ENCODE measurements around the gene SUPT4H1.
"Not testable (repeated sequence)": the region's sequence is repeated elsewhere in the genome, so short reads cannot be mapped to it uniquely, and the experiment has no call there.

Gene SUPT4H1

DNA sequence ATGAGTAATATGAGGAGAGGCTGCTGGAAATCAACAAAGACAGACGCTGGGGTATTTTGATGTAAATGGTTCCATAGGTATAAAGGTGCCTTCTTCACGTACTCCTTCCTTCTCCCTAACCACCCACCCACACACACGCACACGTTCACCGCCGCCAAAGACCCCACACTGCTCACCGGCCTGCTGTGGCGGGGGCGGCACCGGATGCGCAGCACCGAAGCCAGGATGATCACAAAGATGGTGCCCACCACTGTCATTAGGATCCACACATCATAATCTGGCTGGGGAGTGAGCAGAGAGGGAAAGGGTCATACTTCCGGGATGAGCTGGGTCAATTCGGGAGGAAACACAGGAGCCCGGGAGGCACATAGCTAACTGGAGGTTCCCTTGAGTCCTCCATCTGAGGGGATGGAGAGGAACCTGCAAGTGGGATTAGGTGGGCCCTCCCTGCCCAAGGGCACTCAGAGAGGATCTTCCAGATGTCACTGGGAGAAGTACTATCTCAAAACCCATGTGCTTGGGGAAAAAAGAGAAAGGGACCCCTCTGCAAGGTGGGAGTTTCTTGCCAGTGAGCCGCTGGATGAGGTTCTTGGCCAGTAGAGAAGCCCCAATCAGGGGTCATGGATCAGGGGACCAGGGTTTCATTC lies 10.5 kb upstream of the SUPT4H1 start:
- no peak for DNase-seq

DNA sequence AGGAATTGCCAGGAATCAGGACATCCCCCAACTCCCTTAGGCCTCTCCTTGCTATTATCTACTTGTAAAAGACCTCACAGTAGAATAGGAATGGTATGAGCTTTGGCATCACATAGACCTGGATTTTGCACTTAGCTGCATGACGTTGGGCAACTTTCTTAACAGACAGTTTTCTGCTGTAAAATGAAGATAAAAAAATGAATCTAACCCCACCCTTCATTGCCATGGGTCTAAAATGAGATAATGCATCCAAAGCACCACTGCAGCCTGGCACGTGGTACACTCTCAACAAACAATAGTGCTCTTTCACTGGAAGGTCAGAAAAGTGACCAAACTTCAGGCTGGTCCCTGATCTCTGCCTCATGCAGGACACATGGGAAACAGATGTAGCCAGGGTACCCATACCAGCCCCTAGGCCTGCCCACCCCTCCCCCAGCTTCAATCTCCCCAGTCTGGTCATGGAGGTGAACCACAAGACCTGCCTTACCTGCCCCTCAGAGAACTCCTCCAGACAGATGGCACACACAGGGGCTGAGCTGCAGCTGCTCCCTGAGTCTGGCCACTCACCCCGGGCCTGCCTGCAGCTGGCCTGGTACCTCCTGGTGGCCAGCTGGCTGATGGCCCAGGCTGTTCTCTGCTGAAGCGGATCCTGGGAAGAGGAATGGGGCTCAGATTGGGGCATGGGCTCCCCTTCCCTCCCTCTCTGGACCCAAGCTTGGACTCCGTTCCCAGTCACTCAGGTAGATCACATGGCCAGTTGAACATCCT lies 8.5 kb upstream of the SUPT4H1 start:
- DNase-seq = no peak

DNA sequence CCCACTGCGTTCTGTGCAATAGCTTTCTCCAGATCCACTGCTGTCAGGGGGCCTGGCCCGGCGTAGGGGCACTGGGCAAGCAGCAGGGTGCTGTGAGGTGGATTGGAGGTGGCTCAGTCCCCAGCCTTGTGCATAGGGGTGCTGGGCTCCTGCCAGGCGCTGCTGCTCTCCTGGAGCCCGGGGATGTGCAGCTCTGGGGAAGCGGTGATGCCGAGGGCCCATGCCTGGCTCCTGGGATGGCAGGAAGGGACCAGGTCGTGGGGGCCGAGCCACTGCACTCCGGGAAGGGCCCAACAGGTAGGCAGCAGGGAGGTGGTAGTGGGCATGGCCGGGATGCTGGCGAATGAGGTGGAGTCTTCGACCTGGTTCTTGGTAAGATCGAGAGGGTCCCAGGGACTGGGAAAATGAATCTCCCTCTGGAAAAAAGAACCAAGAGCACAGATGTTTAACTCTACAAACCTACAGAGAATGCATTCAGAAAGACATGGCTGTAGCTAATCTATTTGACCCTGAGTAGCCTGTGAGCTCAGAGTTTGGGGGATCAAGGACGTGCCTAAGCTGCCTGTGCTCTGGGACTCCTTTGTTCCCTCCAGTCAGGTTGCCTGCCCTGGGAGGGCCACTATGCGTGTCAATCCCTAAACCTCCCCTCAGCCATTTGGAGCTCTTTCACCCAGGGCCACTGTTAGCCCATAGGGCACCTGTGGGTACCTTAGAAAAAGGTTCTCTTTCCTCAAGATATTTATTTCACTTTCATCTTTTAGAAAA lies 6.6 kb upstream of the SUPT4H1 start:
- DNase-seq = no peak

DNA sequence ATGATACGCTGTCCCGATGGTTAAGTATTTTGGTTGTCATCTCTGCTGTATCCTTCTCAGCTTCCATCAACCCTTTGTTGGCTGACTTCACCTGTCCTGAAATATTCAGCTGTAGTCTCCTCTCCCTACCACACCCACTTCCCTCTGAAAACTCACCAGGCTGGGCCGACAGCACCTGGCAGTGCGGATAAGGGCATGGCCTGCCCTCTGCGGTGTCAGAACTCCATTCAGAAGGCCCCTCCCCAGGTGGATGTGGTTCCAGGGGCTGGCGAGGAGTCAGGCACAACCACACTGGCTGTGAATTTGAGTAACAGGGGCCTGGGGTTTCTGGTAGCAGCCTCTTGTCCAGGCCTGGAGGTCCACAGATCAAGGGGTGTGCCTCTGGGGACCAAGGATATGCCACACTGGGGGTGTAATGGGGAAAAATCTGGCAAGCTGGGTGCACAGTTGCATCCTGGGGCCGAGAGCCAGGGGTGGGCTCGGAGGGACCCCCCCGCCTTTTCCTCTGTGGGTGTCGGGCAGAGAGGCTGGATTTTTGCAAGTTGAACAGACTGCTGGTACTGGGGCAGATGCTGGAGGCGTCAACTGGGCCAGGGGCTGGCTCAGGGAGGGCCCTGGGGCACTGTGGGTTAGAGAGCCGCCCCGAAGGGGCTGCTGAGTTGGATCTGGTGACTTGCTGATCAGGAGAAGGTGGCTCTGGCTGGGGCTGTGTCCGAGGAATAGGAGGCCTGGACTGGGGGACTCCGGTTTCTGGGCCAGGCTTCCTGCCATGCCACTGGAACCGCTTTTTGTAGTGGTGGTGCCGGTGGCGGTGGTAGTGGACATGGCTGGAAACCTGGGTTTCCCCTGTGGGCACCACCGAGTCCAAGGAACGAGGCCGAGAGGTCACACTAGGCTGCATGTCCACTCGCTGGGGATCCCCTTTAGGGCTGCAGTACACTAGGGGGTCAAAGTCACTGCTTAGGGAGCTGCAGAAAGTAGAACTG lies 5.6 kb upstream of the SUPT4H1 start:
- DNase-seq = no peak

DNA sequence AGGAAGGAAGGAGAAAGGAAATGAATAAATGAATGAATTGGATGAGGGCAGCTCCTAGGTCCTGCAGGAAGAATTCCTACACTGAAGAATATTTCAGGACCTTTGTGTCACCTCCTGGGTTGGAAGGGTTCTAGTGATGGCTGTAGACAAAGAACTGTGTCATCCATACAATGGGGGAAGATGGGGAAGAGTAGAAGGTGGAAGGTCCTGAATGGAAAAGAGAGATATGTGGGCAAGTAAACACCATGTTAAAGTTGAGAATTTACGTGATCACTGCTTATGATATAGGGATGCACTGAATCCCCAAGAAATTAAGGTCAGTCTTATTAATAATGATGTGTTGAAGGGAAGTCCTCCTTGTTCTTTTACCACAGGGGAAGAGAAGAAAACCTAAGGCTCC lies 4.2 kb upstream of the SUPT4H1 start:
- DNase-seq = no peak

DNA sequence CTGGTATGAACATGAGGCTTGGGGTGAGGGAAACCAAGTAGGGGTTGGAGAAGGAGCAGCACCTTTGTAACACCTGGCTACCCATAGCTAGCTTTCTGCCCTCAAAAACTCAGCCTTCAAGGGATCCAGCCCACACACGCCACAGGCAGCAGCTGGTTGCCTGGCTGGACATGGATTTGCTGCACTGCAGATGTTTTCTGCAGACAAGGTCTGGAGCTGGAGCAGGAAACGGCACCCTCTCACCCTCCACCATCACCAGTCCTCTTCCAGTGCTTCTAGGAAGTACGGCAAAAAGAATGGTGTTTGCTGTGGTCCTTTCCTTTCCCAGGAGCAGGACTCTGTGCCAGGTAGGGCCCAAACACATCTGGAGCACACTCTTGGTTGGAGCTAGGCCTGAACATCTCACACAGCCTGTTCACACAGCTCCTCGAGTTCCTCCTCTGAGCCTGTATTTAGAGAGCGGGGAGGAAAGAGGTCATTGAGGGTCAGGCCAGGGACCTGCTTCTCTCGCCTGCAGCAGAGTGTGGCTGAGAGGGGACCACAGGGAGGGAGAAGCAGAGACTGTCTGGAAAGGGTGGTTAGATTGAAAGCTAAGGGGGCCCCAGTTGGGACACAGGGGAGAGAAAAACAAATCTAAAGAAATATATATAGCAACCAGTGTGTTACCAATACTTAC lies 2.7 kb upstream of the SUPT4H1 start:
- no peak for DNase-seq

DNA sequence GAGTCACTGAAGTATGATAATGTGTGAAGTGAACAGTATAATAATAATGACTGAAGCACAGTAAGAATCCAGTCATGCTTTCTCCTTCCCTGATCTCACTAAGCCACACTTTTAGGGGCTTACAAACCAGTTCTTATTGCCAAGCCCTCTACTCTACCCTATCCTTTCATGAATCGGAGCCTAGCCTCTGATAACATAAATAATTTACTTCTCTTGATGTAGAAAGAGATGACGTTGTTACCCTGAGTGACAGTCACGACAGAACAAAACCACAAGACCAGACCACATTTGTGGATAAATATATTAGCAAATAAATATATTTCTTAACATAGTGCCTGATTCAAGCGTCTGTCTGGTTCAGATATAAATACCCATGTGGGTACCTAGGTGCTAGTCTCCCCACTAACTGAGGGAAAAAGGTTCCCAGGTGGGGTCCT lies 1.4 kb upstream of the SUPT4H1 start:
- no peak for DNase-seq

DNA sequence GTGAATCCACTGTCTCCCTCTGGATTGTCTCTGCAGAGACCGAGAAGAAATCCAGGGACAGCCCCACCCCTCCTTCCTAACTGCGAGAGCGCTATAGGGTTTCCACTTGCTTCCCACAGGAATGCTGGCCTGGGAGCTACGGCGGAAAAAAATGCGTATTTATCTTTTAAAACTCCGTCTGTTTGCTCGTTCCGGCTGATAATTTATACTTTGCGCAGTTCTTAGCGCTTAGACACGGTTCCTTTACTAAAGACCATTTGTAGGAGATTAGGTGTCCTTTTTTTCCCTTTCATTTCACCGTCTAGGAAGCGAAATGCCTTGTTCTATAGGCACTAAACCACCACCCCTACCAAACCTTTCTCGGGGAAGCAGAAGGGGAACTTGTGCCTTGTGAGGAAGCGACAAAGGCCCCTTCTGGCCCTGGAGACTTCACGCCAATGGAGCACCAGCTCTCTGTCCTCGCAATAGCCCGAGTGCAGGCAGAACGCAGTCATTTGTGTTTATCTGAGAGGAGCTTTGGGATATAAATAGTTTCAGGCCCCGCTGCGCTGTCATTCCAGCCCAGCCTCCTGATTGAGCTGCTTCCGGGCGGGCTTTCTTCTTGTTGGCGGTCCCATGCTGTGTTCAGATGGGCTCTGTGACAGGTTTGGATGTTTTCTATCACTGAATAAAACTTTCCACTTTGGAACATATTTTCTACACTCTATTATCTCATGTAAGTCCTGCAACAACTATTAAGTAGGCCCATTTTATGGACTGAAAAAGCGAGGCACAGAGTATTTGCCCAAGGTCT lies 791 bp upstream of the SUPT4H1 start:
- DNase-seq = no peak

DNA sequence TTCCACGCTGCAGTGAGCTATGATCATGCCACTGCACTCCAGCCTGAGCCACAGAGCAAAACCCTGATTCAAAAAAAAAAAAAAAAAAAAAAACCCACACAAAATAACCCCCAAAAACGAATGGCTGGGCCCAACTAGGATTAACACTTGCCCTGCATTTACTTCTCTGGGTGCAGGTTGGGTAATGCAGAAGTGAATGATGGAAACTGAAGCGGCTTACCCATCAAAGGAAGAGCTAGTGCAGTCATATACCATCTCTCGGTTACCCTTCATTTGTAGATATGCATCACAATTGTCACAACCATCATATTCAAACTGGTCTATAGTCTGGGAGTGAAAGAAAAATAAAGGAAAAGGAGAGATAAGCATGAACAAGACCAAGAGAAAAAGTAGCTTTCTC lies 819 bp downstream of the SUPT4H1 start:
- DNase-seq = no peak

DNA sequence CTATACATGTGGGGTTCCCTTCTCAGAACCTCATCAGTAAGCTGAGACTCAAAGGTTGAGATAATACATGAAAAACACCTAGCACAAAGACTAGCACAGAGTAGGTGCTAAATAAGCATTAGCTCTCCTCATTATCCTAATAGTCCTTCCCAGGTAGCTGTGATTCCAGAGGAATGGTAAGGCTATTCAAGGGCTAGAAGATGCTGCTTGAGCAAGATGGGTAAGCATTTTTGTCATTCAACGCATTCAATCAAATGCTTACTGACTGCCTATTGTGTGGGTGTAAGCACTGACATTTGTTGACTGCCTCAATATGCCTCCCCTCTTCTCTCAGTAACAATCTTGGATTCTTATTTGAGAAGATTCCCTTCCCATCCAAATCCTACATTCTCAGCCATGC lies 4.0 kb downstream of the SUPT4H1 start:
- DNase-seq = no peak

DNA sequence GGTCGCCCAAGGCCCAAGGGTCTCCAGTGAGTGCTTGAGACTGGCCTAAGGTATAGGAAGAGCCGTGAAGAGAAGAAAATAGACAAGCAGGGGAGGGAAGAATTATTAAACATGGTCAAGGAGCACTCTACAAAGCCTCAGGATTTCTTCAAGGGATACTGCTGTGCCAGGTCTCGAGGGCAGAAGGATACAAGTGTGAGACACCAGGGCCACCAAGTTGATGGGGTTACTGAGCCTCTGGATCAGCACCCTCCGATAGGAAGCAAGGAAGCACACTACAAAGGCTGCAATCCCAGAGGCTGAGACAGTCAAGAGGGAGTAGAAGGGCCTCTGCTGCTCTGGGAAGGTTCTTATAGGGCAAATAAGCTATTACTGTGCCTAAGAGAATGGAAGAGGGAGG lies 6.5 kb downstream of the SUPT4H1 start:
- no peak for DNase-seq

DNA sequence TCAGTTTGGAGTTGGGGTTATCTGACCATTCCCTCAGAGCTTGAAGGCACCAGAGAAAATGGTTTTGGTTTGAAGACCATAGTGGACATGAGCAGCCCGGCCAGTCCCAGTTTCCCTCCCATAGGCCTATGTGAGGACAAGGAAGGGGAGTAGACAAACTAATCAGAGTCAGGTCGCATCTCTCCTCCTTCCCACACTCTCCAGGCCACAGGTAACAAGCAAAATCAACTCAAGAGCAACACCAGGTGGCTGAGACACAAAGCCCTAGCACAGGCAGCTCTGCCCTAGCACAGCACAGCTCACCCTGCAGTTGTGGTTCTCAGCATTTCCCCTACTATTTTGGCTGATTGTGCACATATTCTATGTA lies 7.2 kb downstream of the SUPT4H1 start:
- no peak for DNase-seq

DNA sequence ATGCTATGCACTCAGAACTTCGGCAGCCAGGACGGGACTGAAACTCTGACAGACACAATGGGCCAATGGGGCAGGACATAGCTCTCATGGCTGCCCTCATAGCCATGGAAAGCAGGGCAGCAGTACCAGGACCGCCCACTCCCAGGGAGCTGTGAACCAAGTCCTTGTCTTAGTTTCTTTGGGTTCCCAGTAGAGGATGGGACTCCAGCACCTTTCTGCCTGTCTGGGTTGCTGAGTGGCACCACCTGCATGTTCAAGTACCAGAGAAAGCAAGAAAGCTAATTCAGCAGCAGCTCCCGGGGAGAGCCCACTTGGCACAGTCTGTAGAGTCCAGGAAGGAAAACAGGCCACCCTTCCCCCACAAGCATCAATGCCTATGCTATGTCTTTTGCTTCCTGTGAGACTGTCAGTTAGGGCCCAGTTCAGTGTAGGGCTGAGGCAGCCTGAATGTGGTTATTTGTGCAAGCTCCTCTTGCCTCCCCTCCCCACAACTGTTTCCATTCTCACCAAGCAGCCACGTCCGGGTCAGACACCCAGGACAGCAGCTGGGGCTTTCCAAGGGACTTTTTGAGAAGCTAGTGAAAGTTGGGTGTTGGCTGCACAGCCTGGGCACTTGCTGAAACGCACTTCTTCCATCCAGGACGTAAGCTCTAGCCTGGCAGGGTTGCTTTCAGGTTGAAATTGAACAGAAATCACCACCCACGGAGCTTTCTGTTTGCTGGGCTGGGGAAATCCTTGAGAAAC lies 7.8 kb downstream of the SUPT4H1 start:
- no peak for DNase-seq

DNA sequence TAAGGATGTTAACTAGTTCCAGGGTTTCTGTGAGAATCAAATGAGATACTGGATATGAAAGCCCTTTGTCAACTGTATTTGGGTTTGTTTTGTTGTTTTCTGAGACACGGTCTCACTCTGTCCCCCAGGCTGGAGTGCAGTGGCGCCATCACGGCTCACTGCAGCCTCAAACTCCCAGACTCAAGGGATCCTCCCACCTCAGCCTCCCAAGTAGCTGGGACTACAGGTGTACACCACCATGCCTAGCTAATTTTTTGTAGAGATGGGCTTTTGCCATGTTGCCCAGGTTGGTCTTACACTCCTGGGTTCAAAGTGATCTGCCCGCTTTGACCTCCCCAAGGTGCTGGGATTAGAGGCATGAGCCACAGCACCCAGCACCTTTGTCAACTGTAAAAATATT lies 8.9 kb downstream of the SUPT4H1 start:
- DNase-seq = no peak

DNA sequence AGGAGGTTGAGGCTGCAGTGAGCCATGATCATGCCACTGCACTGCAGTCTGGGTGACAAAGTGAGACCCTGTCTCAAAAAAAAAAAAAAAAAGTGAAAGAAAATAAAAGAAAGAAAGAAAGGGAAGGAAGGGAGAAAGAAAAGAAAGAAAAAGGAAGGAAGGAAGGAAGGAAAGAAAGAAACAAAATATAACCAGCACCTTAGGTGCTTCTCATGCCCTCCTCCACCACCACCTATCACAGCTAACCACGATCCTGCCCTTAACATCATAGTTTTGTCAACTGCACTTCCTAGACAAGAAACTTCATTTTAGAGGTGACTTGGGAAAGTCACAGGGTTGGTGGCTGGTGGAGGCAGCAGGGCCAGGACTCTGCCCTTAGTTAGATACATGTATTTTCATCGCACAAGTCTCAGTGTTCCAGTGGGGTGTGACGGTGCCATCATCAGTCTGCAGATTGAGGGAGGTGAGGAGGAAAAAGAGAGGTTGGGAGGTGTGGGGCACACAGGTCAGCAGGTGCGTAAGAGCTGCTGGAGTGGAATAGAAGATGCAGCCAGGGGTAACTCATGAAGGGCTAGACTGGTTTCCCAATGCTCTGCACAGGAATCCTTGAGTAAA lies 10.0 kb downstream of the SUPT4H1 start:
- DNase-seq = no peak

DNA sequence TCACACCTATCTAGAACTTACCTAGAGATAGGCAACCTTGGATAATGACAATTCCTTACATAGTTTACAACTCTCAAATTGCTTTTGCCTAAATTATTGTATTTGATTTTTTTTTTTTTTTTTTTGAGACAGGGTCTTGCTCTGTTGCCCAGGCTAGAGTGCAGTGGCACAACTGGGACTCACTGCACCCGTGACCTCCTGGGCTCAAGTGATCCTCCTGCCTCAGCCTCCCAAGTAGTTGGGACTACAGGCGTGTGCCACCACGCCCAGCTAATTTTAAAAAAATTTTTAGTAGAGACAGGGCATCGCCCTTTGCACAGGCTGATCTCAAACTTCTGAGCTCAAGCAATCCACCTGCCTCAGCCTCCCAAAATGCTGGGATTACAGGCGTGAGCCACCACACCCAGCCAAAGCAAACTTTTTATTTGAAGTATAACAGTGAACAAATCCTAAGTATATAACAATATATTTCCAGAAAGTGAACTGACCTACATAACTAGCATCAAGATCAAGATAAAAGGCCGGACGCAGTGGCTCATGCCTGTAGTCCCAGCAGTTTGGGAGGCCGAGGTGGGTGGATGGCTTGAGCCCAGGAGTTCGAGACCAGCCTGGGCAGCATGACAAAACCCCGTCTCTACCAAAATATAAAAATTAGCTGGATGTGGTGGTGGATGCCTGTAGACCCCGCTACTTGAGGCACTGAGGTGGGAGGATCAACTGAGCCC lies 10.7 kb downstream of the SUPT4H1 start:
- not testable (repeated sequence) for DNase-seq

DNA sequence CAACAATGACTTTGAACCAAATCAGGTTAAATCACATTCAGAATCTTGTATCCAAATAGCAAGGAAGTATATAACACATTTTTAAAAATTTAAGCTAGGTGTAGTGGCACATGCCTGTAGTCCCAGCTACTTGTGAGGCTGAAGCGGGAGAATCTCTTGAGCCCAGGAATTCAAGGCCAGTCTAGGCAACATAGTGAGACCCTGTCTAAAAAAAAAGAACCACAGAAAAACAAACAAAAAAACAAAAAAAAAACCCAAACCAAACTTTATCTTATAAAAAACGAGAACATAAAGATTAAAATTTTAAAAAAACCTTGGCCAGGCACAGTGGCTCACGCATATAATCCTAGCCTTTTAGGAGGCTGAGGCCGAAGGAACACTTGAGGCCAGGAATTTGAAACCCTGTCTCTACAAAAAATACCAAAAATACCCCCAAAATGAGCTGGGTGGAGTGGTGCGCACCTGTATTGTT lies 11.6 kb downstream of the SUPT4H1 start:
- DNase-seq = no peak

DNA sequence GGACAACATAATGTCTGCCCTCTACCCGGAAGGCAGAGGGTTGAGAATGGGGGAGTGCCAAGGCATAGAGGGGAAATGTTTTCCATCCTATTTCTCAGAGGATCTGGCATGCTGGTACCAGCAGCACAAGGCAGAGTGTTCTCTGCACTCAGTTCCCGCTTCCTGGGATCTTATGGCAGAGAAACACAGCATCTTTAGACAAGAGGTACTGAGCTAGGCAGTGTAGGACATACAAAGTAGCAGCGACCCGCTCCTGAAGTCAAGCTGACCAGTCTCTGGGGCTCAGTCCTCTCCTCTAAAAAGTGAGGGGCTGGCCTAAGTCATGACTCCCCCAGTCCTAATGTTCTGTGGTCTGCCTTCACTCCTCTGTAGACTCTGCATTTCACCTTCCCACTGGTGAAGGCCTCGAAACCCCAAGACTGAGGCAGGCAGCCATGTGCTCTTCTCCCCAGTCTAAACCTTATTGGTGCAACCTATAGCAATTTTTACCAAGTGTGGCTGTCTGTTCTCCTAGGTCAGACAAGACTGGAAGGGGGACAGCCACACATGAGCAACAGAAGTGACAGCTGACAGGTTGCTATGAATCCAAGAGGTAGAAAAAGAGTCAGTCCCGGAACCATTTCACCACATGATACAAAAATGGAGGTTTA lies 12.1 kb downstream of the SUPT4H1 start:
- no peak for DNase-seq
